Measurements from ENCODE around the gene MUC5B. TPM values are rescaled to one million over a fixed set of nuclear protein-coding genes. Genes with fewer than 3 reads are reported as not detected.

The MUC5B gene
- total RNA-seq, 1 donor from 2014 or later, result not detected

GRCh38 chr11:1285876-1286275 is 63.0 kb downstream of the MUC5B start:
- DNase-seq, result no peak

GRCh38 chr11:1287928-1288327 is 65.1 kb downstream of the MUC5B start:
- DNase-seq, result no peak

- no peak for DNase-seq
Measured at GRCh38 chr11:1288426-1289151, 65.7 kb downstream of the MUC5B start.

- DNase-seq, result no peak
Measured at GRCh38 chr11:1289211-1289935, 66.5 kb downstream of the MUC5B start.

GRCh38 chr11:1290052-1291040 is 67.5 kb downstream of the MUC5B start:
- no peak for DNase-seq

- no peak for DNase-seq
Measured at GRCh38 chr11:1291295-1292017, 68.6 kb downstream of the MUC5B start.

GRCh38 chr11:1292018-1292643 is 69.3 kb downstream of the MUC5B start:
- peak; percentile 45 for DNase-seq

GRCh38 chr11:1292644-1293618 is 70.1 kb downstream of the MUC5B start:
- no peak for DNase-seq

- no peak for DNase-seq
Measured at GRCh38 chr11:1293619-1294015, 70.8 kb downstream of the MUC5B start.

- DNase-seq, result no peak
Measured at GRCh38 chr11:1295086-1295485, 72.2 kb downstream of the MUC5B start.

GRCh38 chr11:1295591-1295990 is 72.7 kb downstream of the MUC5B start:
- no peak for DNase-seq

GRCh38 chr11:1296287-1296686 is 73.4 kb downstream of the MUC5B start:
- DNase-seq, result no peak

- no peak for DNase-seq
Measured at GRCh38 chr11:1297011-1297575, 74.2 kb downstream of the MUC5B start.

- DNase-seq, result no peak
Measured at GRCh38 chr11:1297576-1298473, 75.0 kb downstream of the MUC5B start.

- DNase-seq, result peak; percentile 77
Measured at GRCh38 chr11:1298695-1299492, 76.0 kb downstream of the MUC5B start.

GRCh38 chr11:1299621-1300020 is 76.8 kb downstream of the MUC5B start:
- DNase-seq, result peak; percentile 74

GRCh38 chr11:1300121-1300520 is 77.3 kb downstream of the MUC5B start:
- no peak for DNase-seq
